CD4-positive, CD25-positive, alpha-beta regulatory T cell (primary cell): ENCODE results near the gene PTTG1IP. TPM values are rescaled to one million over a fixed set of nuclear protein-coding genes. Genes with fewer than 3 reads are reported as not detected.
A peak's percentile ranks its signal among the peaks of the same experiment; 100 is the strongest.

Experiments
- ATAC-seq, 2 donors: fragments of 150-1000 bp; cut with Tn5 transposase; one replicate each; pipeline ENCODE4 v1.10.0; 2021; ENCODE audit warnings: low read depth in 2 of 2, moderate number of reproducible peaks in 2 of 2, moderate library complexity in 1 of 2
- DNase-seq, 3 donors: peaks; one replicate each; pipeline versions ENCODE4 v3.0.0 to v3.0.0-alpha.2; 2012 to 2022; ENCODE audit warnings: mixed read lengths in 1 of 3
- H3K27ac ChIP-seq: one replicate; pipeline ENCODE4 v1.7.0; 2013; ENCODE audit warnings: mild to moderate bottlenecking, low read length; ENCODE audit not compliant: insufficient read depth, poor library complexity, severe bottlenecking
- H3K27me3 ChIP-seq: one replicate; pipeline ENCODE4 v1.7.0; 2013; ENCODE audit warnings: low read length; ENCODE audit not compliant: control insufficient read depth, insufficient read depth
- H3K36me3 ChIP-seq: one replicate; pipeline ENCODE4 v1.7.0; 2013; ENCODE audit warnings: mild to moderate bottlenecking, low read length, moderate library complexity; ENCODE audit not compliant: control insufficient read depth, insufficient read depth
- H3K4me1 ChIP-seq: 2 replicates; pipeline ENCODE4 v1.7.0; 2013; ENCODE audit warnings: mild to moderate bottlenecking, low read length; ENCODE audit not compliant: insufficient read depth, control insufficient read depth, poor library complexity, severe bottlenecking
- H3K4me3 ChIP-seq: one replicate; pipeline ENCODE4 v1.7.0; 2013; ENCODE audit warnings: low read depth, mild to moderate bottlenecking, low read length, moderate library complexity
- H3K9me3 ChIP-seq, 2 experiments: 1 replicate in 1 of 2; 2 replicates in 1 of 2; pipeline ENCODE4 v1.7.0; 2013; ENCODE audit warnings: low read length in 2 of 2, mild to moderate bottlenecking in 1 of 2, moderate library complexity in 1 of 2; ENCODE audit not compliant: control insufficient read depth in 2 of 2
- H3K27ac Mint-ChIP-seq, 3 donors: one replicate each; pipeline ENCODE4 v1.8.0; 2020 to 2022; ENCODE audit warnings: mild to moderate bottlenecking in 3 of 3, mixed read lengths in 3 of 3, moderate library complexity in 2 of 3
- H3K27me3 Mint-ChIP-seq: one replicate; pipeline ENCODE4 v1.8.0; 2022; ENCODE audit warnings: mild to moderate bottlenecking, mixed read lengths
- H3K36me3 Mint-ChIP-seq: one replicate; pipeline ENCODE4 v1.8.0; 2020; ENCODE audit warnings: mixed read lengths
- H3K4me1 Mint-ChIP-seq, 4 donors: one replicate each; pipeline ENCODE4 v1.8.0; 2020 to 2022; ENCODE audit warnings: mixed read lengths in 4 of 4, mild to moderate bottlenecking in 1 of 4
- H3K4me3 Mint-ChIP-seq, 4 donors: one replicate each; pipeline ENCODE4 v1.8.0; 2020 to 2022; ENCODE audit warnings: mild to moderate bottlenecking in 4 of 4, mixed read lengths in 4 of 4, moderate library complexity in 3 of 4
- H3K9me3 Mint-ChIP-seq, 7 donors: one replicate each; pipeline ENCODE4 v1.8.0; 2020 to 2022; ENCODE audit warnings: mixed read lengths in 7 of 7, mild to moderate bottlenecking in 3 of 7, moderate library complexity in 2 of 7
- polyA plus RNA-seq, 4 donors: library from polyadenylated mRNA; unstranded; fragments of 300-500 nt; fragmentation: Illumina TruSeq; gene quantifications; one replicate each; pipeline ENCODE4 v1.2.3, GENCODE V29; 2021
- total RNA-seq: library from RNA; stranded (reverse); gene quantifications from one replicate; pipeline ENCODE4 v1.2.3, GENCODE V29; 2022

Gene PTTG1IP, protein sequence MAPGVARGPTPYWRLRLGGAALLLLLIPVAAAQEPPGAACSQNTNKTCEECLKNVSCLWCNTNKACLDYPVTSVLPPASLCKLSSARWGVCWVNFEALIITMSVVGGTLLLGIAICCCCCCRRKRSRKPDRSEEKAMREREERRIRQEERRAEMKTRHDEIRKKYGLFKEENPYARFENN
- total RNA-seq (98.3 TPM), polyA plus RNA-seq (100 to 1,000 TPM in 1 of 4 donors, 10 to 100 TPM in 3; 78.5 to 100 (median 95.1) TPM)

DNA sequence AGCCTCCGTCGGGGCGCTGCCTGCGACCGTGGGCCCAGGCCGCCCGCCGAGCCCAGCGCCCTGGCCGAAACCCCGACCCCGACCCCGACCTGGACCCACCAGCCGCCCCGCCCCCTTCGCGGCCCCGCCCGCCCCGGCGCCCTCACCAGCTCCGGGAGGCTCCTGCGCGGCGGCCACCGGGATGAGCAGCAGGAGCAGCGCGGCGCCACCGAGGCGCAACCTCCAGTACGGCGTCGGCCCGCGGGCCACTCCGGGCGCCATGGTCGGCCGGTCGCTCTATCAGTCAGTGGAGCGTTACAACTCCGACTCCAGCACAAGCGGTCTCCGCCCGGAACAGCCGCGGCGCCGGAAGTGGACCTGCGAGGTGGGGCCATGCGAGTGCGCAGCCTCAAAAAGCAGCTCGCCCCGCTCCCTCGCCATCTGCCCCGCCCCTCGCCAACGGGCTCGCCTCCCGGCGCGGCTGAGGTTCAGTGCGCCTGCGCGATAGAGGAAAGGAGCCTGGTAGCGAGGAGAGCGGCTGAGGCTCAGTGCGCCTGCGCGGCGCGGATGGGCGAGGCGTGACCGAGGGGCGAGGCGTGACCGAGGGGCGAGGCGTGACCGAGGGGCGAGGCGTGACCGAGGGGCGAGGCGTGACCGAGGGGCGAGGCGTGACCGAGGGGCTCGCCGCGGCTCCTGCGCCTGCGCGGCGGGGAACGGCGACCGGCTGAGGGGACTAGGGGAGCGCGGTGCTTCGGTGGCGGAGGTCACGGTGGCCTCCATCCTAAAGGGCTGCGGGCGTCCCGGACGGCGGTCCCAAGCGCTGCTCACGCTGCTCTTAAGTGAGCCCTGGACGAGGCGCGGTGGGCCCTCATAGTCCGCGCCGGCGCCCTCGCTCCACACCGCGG lies at the start of gene PTTG1IP:
PTTG1IP (minus strand) TSS at position 335 of the 884 bp plus-strand sequence; CDS start at position 261, 74 bp downstream.
- peaks cover 59% of the 10 kb centered on the region for H3K4me1 ChIP-seq
- H3K36me3 Mint-ChIP-seq: no peaks in the 10 kb centered on the region

DNA sequence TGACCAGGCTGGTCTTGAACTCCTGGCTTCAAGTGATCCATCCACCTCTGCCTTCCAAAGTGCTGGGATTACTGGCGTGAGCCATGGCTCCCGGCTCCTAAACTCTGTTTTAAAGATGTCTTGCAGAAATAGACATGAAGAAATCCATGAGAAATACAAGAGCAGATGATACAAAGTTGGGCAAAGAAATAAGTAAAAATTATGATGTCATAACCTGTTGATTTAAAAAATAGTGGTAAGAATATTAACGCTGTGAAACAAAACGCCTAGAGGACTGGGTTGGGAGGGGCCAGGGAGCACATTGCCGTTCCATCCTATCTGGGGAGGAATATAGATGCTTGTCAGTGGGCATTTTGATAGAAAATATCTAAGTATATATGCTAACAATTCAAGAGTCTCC lies 48.4 kb upstream of the PTTG1IP start:
- peaks cover 0 to 4% (median 0%) of the 10 kb centered on the region in 7 donors for H3K9me3 Mint-ChIP-seq
- H3K9me3 ChIP-seq: no peaks in the 10 kb centered on the region

More for the DNA sequence above, at the start of gene PTTG1IP:
- Histone ChIP-seq H3K36me3 (no peaks in the 10 kb centered on the region), H3K9me3 (no peaks in the 10 kb centered on the region), H3K27me3 (no peaks in the 10 kb centered on the region), H3K4me3 (peak within 1 kb of the TSS; percentile 85), H3K27ac (peak within 1 kb of the TSS; percentile 76)
- DNase-seq: peak; percentile 98 to 99 (median 99)
- H3K4me3 Mint-ChIP-seq: peak within 1 kb of the TSS; percentile 92 to 99 (median 96)
- peaks cover 7% of the 10 kb centered on the region for H3K27me3 Mint-ChIP-seq
- ATAC-seq: peak; percentile 76 to 80
- H3K27ac Mint-ChIP-seq: peak within 1 kb of the TSS; percentile 90 to 96 (median 91)
- no peaks in the 10 kb centered on the region for H3K9me3 Mint-ChIP-seq
- H3K4me1 Mint-ChIP-seq: peaks cover 21 to 63% (median 43%) of the 10 kb centered on the region in 4 donors

DNA sequence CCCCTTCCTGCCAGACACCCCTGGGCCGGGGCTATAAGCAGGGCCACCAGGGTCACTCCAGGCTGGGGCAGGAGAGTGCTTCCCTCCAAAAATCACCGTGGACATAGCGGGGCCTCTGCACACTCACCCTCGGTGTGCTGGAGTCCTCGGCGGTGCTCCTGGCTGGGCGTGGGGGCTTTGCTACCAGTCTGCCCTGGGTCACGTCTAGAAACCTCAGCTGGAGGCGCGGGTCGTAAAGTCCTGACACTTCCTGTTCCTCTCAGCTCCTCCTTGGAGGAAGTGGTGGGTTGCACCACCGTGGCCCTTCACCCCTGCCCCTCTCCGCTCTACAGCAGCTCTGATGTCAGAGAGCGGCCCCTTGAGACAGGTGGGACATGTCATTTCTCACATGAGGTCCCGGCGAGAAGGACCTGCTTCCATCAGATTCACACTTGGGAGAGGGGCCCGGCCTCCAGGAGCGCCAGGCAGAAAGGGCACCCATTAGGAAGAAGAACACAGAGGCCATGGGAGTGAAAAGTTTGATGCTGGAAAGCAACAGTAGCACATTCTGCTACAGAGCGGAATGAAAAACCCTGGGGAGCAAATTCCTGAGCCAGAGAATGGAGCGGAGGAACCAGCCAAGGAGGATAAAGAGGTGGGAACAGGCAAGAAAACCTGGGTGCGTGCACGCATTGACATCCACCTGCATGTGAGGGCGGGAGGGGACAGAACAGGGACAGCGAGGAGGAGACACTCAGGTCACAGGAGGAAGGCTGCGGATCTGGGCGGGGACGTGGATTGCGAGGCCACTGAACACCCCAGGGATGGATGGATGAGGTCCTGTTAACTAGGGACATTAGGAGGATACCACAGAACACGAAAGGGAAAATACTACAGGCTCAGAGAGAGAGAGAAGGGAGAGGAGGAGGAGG lies 47.5 kb upstream of the PTTG1IP start, which contains the start of gene ITGB2:
ITGB2 (minus strand) TSS at position 206 of the 911 bp plus-strand sequence. CDS start 10,117 bp downstream, outside the sequence.
- Histone ChIP-seq H3K4me1 (peaks cover 90% of the 10 kb centered on the region), H3K27ac (peak within 1 kb of the TSS; percentile 78), H3K27me3 (no peaks in the 10 kb centered on the region), H3K9me3 (no peaks in the 10 kb centered on the region), H3K4me3 (peak within 1 kb of the TSS; percentile 98), H3K36me3 (peaks cover 16% of the 10 kb centered on the region)
- Mint-ChIP-seq H3K36me3 (peaks cover 11% of the 10 kb centered on the region), H3K9me3 (peaks cover 0 to 4% (median 0%) of the 10 kb centered on the region in 7 donors), H3K4me1 (peaks cover 34 to 88% (median 60%) of the 10 kb centered on the region in 4 donors), H3K27ac (peak within 1 kb of the TSS; percentile 97 to 99 (median 99)), H3K4me3 (peak within 1 kb of the TSS; percentile 98 to 100 (median 98)), H3K27me3 (no peaks in the 10 kb centered on the region)
- ATAC-seq (peak; percentile 63), DNase-seq (peak; percentile 44 to 83 (median 53))

More for the DNA sequence above, 48.4 kb upstream of the PTTG1IP start:
- DNase-seq (no peak), ATAC-seq (no peak)
- Histone ChIP-seq H3K4me3 (peak overlapping the region; percentile 98), H3K4me1 (peaks cover 90% of the 10 kb centered on the region), H3K27me3 (no peaks in the 10 kb centered on the region), H3K27ac (peak overlapping the region; percentile 78), H3K36me3 (peaks cover 14% of the 10 kb centered on the region)
- peaks cover 31 to 88% (median 60%) of the 10 kb centered on the region in 4 donors for H3K4me1 Mint-ChIP-seq
- peak overlapping the region; percentile 91 to 99 (median 97) for H3K27ac Mint-ChIP-seq
- peak overlapping the region; percentile 97 to 100 (median 98) for H3K4me3 Mint-ChIP-seq
- H3K36me3 Mint-ChIP-seq: peaks cover 9% of the 10 kb centered on the region
- no peaks in the 10 kb centered on the region for H3K27me3 Mint-ChIP-seq

DNA sequence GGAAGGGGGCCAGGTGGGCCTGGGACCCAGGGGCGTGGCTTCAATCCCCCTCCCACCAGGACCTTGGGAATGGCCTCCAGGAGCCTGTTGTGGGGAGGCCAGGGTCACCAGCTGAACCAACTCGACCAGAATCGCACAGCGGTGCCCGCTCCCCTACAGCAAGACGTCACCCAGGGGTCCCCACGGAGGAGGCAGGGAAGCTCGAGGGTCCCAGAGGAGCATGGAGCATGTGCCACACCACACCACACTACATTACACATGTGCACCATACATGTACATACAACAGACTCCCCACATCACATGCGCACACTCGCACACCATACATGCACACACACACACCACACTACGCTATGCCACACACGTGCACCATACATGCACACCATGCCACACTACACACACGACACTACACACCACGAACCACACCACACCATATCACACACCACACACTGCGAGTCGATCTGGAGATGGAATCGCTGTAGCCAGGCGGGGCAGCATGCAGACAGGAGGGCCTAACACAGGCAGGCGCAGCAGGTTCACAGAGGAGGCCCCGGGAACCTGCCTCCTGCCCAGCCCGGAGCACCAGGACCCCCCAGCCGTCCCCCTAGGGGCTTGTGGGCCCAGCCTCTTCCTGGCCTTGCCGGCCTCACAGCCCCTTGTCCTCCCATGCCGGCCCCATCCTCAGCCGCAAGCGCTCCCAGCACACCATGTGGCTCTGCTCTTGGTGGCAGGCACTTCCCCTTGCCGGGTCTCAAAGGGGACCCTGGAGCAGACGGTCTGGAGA lies 46.6 kb upstream of the PTTG1IP start:
- peak overlapping the region; percentile 98 for H3K4me3 ChIP-seq
- H3K27me3 Mint-ChIP-seq: no peaks in the 10 kb centered on the region
- peaks cover 18% of the 10 kb centered on the region for H3K36me3 ChIP-seq
- peaks cover 11% of the 10 kb centered on the region for H3K36me3 Mint-ChIP-seq
- no peaks in the 10 kb centered on the region for H3K27me3 ChIP-seq
- peak overlapping the region; percentile 97 to 99 (median 99) for H3K27ac Mint-ChIP-seq
- peaks cover 90% of the 10 kb centered on the region for H3K4me1 ChIP-seq
- H3K4me1 Mint-ChIP-seq: peaks cover 33 to 88% (median 59%) of the 10 kb centered on the region in 4 donors
- no peaks in the 10 kb centered on the region for H3K9me3 ChIP-seq
- H3K27ac ChIP-seq: peak overlapping the region; percentile 78
- DNase-seq (peak in 1 of 3 donors; percentile 37), ATAC-seq (peak; percentile 20 to 37)
- peaks cover 0 to 4% (median 0%) of the 10 kb centered on the region in 7 donors for H3K9me3 Mint-ChIP-seq
- H3K4me3 Mint-ChIP-seq: peak overlapping the region; percentile 98 to 100 (median 98)

DNA sequence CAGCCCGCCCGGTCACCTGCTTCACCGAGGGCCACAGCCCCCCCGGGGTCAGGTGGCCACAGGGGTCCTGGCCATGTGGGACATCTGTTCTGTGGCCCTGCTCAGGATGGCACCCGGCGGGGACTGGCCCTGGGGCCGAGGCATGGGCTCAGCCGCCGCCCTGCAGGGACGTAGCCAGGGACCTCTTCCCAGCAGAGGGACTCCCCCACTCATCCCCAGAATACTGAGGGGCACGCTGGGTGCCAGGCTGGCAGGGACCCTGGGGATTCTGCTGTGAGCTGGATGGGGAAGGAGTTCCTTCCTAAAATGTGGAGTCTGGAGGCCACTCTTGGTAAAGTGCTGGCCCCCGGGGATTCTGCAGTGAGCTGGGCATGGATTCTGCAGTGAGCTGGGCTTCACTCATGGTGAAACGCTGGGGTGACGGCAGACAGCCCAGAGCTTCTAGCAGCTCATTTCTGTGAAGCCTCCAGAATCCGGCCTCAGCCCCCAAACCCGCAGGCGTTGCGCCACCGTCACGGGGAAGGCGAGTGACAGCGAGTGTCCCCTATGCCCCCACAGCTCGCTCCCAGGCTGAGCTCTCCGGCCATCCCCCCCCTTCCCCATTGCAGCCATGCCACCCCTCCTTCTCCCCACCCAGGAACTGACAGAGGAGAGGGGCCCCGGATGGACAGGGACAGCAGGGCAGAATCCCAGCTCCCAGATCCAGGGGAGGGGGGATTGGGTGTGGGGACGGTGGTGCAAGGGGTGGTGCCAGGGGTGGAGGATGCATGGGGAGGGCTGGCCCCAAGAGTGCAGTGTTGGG lies 45.8 kb upstream of the PTTG1IP start:
- DNase-seq: peak in 1 of 3 donors; percentile 15
- H3K27ac Mint-ChIP-seq: peak overlapping the region; percentile 93 to 99 (median 97)
- Histone ChIP-seq H3K4me1 (peaks cover 89% of the 10 kb centered on the region), H3K4me3 (peak overlapping the region; percentile 98), H3K36me3 (peaks cover 18% of the 10 kb centered on the region), H3K27me3 (no peaks in the 10 kb centered on the region), H3K9me3 (no peaks in the 10 kb centered on the region), H3K27ac (peak overlapping the region; percentile 78)
- no peaks in the 10 kb centered on the region for H3K27me3 Mint-ChIP-seq
- peak overlapping the region; percentile 98 to 100 (median 98) for H3K4me3 Mint-ChIP-seq
- H3K9me3 Mint-ChIP-seq: peaks cover 0 to 4% (median 0%) of the 10 kb centered on the region in 7 donors
- no peak for ATAC-seq
- H3K36me3 Mint-ChIP-seq: peaks cover 11% of the 10 kb centered on the region
- peaks cover 25 to 88% (median 54%) of the 10 kb centered on the region in 4 donors for H3K4me1 Mint-ChIP-seq

DNA sequence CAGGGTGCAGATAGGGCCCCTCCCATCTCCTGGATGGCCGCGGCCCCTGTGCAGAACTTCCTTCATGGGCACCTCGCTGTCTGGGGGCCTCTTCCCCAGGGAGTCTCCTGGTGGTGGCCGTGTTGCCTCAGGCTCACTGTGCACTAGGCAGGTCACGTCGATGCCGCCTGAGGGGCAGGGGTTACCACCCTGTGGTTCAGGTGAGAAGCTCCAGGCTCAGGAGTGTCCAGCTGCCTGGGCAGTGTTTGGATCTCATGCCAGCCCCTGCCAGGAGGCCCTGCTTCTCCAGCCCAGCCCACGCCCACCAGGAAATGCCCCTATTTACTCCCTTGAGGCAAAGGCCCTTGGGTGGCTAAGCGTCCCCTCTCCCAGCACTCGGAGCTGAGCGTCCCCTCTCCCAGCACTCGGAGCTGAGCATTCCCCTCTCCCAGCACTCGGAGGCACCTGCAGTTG lies 45.1 kb upstream of the PTTG1IP start:
- no peak for DNase-seq
- no peak overlapping the region for H3K4me3 ChIP-seq
- no peaks in the 10 kb centered on the region for H3K9me3 ChIP-seq
- H3K36me3 ChIP-seq: peaks cover 18% of the 10 kb centered on the region
- Mint-ChIP-seq H3K27ac (peak overlapping the region; percentile 91 to 97 (median 91)), H3K9me3 (peaks cover 0 to 1% (median 0%) of the 10 kb centered on the region in 7 donors), H3K36me3 (peaks cover 11% of the 10 kb centered on the region), H3K4me3 (peak overlapping the region; percentile 98 to 100 (median 98)), H3K4me1 (peaks cover 18 to 86% (median 52%) of the 10 kb centered on the region in 4 donors), H3K27me3 (no peaks in the 10 kb centered on the region)
- no peak for ATAC-seq
- peaks cover 93% of the 10 kb centered on the region for H3K4me1 ChIP-seq
- H3K27me3 ChIP-seq: no peaks in the 10 kb centered on the region
- peak overlapping the region; percentile 78 for H3K27ac ChIP-seq
